Lower leg skin (tissue), 4 donors: ENCODE results near the gene GABRB3. TPM values are rescaled to one million over a fixed set of nuclear protein-coding genes. Genes with fewer than 3 reads are reported as not detected.

Source experiments
- DNase-seq, 2 donors: peaks; one replicate each; pipeline ENCODE4 v3.0.0-alpha.2; 2019; ENCODE audit warnings: low spot score in 2 of 2
- H3K4me3 ChIP-seq: fragments of 200-600 bp; sonication (generic); 2 replicates; pipeline ENCODE4 v1.5.1; 2017; ENCODE audit warnings: mild to moderate bottlenecking, low read depth; ENCODE audit not compliant: poor library complexity, severe bottlenecking
- CTCF ChIP-seq, 3 donors: fragments of 450-650 bp; IDR thresholded peaks; one replicate each; pipeline ENCODE4 v1.5.1; 2016; ENCODE audit warnings: antibody characterized with exemption in 3 of 3, mild to moderate bottlenecking in 3 of 3, moderate library complexity in 2 of 3
- POLR2A ChIP-seq, 2 donors: fragments of 450-650 bp; IDR thresholded peaks; one replicate each; pipeline ENCODE4 v1.6.1; 2016 to 2017; ENCODE audit warnings: antibody characterized with exemption in 2 of 2, mild to moderate bottlenecking in 1 of 2, moderate library complexity in 1 of 2
- WGBS, 2 donors: methylation state at CpG; one replicate each; pipeline ENCODE4 v1.1.5; 2018; 5-methylcytosine and 5-hydroxymethylcytosine counted together
- intact Hi-C: fragments of 100-400 bp; cut with DNase I; formaldehyde crosslinking; loops from one replicate; pipeline ENCODE4 v1.15.0; 2023; ENCODE audit warnings: low total_unique reads
- total RNA-seq, 4 donors: library from RNA; depleted of rRNA; stranded (reverse); fragments of >200 nt; gene quantifications; one replicate each; pipeline ENCODE4 v1.1.0, GENCODE V29; 2016

Gene GABRB3
- total RNA-seq, 4 donors from 2014 or later = 0.13 to 4.6 (median 1.1) TPM

GRCh38 chr15:26582840-26583239 lies 190.0 kb downstream of the GABRB3 start:
- no peak overlapping the region for H3K4me3 ChIP-seq
- WGBS, 2 donors = 91 to 94% methylated on average over 6 of the region's 6 CpGs
- TF ChIP-seq CTCF (IDR thresholded peaks at IDR 0.05) (no peak), POLR2A (IDR thresholded peaks at IDR 0.05) (no peak)
- intact Hi-C loops = no loop called here
- no peak for DNase-seq

- no peak for DNase-seq
- H3K4me3 ChIP-seq = no peak overlapping the region
- TF ChIP-seq POLR2A (IDR thresholded peaks at IDR 0.05) = no peak
- no peak for TF ChIP-seq CTCF (IDR thresholded peaks at IDR 0.05)
- intact Hi-C loops = no loop called here
- 53 to 64% methylated on average over 4 of the region's 4 CpGs for WGBS, 2 donors
Measured at GRCh38 chr15:26580943-26581342, 191.9 kb downstream of the GABRB3 start.

GRCh38 chr15:26572602-26573350 lies 200.1 kb downstream of the GABRB3 start:
- WGBS, 2 donors = 74 to 76% methylated on average over 5 of the region's 5 CpGs
- no peak for TF ChIP-seq CTCF (IDR thresholded peaks at IDR 0.05)
- no peak for TF ChIP-seq POLR2A (IDR thresholded peaks at IDR 0.05)
- intact Hi-C loops = no loop called here
- DNase-seq = no peak
- no peak overlapping the region for H3K4me3 ChIP-seq

GRCh38 chr15:26571346-26571745 lies 201.5 kb downstream of the GABRB3 start:
- intact Hi-C loops = no loop called here
- no peak overlapping the region for H3K4me3 ChIP-seq
- WGBS, 2 donors = 67 to 85% methylated on average over 5 of the region's 5 CpGs
- DNase-seq = no peak
- no peak for TF ChIP-seq POLR2A (IDR thresholded peaks at IDR 0.05)
- TF ChIP-seq CTCF (IDR thresholded peaks at IDR 0.05) = no peak

- H3K4me3 ChIP-seq = no peak overlapping the region
- no peak for TF ChIP-seq CTCF (IDR thresholded peaks at IDR 0.05)
- intact Hi-C loops = no loop called here
- WGBS, 2 donors = 85 to 89% methylated on average over 6 of the region's 6 CpGs
- DNase-seq = no peak
Measured at GRCh38 chr15:26565542-26565941, 207.3 kb downstream of the GABRB3 start.

- WGBS, 2 donors = 64 to 81% methylated on average over 6 of the region's 6 CpGs
- no peak for TF ChIP-seq CTCF (IDR thresholded peaks at IDR 0.05)
- no peak for TF ChIP-seq POLR2A (IDR thresholded peaks at IDR 0.05)
- H3K4me3 ChIP-seq = no peak overlapping the region
- no peak for DNase-seq
- intact Hi-C loops = no loop called here
Measured at GRCh38 chr15:26564361-26564760, 208.5 kb downstream of the GABRB3 start.
